ENCODE results near the gene NRP1. TPM values are rescaled to one million over a fixed set of nuclear protein-coding genes. Genes with fewer than 3 reads are reported as not detected.

The NRP1 gene
- total RNA-seq, 4 donors from 2014 or later: 47.1 to 286 (median 111) TPM

DNA sequence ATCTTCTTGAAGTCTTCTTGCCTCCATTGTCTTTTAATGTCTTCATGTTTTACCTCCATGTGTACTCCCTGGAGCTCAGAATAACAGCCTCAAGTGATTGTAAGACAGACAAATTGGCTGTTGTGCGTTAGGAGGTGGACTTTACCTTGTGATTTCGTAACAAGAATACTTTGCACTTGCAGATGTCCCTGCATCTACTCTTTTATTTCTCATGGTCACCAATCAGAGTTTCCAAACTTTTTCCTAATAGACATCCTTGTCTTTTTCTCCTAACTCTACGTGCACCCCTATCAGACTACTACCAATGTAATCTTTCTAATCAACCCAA lies 172.3 kb downstream of the NRP1 start:
- no peaks in the 10 kb centered on the region for H3K9me3 ChIP-seq
- H3K4me3 ChIP-seq: no peak overlapping the region
- no peaks in the 10 kb centered on the region for H3K4me1 ChIP-seq
- DNase-seq: no peak
- no peaks in the 10 kb centered on the region for H3K36me3 ChIP-seq
- intact Hi-C loops (cut with DNase I; ENCODE audit: low total_unique reads): no loop called here
- H3K27ac ChIP-seq: no peak overlapping the region
- no peaks in the 10 kb centered on the region for H3K27me3 ChIP-seq
- TF ChIP-seq, protein P1, sequence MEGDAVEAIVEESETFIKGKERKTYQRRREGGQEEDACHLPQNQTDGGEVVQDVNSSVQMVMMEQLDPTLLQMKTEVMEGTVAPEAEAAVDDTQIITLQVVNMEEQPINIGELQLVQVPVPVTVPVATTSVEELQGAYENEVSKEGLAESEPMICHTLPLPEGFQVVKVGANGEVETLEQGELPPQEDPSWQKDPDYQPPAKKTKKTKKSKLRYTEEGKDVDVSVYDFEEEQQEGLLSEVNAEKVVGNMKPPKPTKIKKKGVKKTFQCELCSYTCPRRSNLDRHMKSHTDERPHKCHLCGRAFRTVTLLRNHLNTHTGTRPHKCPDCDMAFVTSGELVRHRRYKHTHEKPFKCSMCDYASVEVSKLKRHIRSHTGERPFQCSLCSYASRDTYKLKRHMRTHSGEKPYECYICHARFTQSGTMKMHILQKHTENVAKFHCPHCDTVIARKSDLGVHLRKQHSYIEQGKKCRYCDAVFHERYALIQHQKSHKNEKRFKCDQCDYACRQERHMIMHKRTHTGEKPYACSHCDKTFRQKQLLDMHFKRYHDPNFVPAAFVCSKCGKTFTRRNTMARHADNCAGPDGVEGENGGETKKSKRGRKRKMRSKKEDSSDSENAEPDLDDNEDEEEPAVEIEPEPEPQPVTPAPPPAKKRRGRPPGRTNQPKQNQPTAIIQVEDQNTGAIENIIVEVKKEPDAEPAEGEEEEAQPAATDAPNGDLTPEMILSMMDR (IDR thresholded peaks at IDR 0.05): no peak
- no peak for TF ChIP-seq POLR2A (IDR thresholded peaks at IDR 0.05)

DNA sequence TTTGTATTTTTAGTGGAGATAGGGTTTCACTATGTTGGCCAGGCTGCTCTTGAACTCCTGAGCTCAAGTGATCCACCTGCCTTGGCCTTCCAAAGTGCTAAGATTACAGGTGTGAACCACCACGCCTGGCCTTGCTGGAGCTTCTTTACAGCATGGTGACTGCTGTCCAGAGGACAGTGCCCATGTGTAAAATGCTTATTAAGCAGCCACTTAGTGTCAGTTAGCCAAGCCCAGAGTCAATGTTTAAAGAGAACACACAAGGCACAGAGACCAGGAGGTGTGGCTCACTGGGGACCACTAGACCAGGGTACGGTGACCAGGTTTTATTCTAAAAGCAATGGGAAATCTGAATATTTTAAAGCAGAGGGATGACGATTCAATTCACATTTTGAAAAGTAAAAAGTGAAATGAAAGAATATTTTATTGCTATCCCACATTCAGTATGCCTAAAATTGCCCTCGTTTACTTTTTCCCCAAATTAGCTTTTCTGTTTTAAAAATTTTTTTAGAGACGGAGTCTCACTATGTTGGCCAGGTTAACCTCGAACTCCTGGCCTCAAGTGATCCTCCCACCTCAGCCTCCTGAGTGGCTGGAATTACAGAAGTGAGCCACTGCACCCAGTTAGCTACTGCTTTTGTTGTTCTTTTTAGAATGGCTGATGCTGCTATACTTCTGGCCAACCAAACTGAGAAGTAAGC lies 172.8 kb downstream of the NRP1 start:
- no peak overlapping the region for H3K4me3 ChIP-seq
- intact Hi-C loops (cut with DNase I; ENCODE audit: low total_unique reads): no loop called here
- no peak for DNase-seq
- no peaks in the 10 kb centered on the region for H3K9me3 ChIP-seq
- no peaks in the 10 kb centered on the region for H3K4me1 ChIP-seq
- H3K27me3 ChIP-seq: no peaks in the 10 kb centered on the region
- TF ChIP-seq POLR2A (IDR thresholded peaks at IDR 0.05): no peak
- TF ChIP-seq, protein P1 (IDR thresholded peaks at IDR 0.05): no peak
- no peak overlapping the region for H3K27ac ChIP-seq
- no peaks in the 10 kb centered on the region for H3K36me3 ChIP-seq

DNA sequence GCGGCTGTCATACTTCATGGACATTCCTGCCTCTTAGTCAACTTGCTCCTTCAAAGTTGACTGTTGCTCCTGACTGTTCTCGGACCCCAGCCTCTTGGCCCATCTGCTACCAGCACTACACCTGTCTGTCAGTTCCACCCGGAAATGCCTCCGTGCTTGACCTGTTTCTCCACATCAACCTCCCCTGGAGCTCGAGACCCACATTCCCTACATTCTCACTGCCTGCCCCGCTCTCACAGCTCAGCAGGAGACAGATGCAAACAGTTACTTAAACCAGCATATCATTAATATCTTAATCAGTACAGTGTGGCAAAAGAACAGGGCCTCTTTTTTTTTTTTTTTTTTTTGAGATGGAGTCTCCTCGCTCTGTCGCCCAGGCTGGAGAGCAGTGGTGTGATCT lies 174.3 kb downstream of the NRP1 start:
- Histone ChIP-seq H3K36me3 (no peaks in the 10 kb centered on the region), H3K27ac (no peak overlapping the region), H3K27me3 (no peaks in the 10 kb centered on the region), H3K4me1 (no peaks in the 10 kb centered on the region), H3K4me3 (no peak overlapping the region), H3K9me3 (no peaks in the 10 kb centered on the region)
- no peak for DNase-seq
- no peak for TF ChIP-seq POLR2A (IDR thresholded peaks at IDR 0.05)
- TF ChIP-seq, protein P1 (IDR thresholded peaks at IDR 0.05): no peak
- intact Hi-C loops (cut with DNase I; ENCODE audit: low total_unique reads): no loop called here

DNA sequence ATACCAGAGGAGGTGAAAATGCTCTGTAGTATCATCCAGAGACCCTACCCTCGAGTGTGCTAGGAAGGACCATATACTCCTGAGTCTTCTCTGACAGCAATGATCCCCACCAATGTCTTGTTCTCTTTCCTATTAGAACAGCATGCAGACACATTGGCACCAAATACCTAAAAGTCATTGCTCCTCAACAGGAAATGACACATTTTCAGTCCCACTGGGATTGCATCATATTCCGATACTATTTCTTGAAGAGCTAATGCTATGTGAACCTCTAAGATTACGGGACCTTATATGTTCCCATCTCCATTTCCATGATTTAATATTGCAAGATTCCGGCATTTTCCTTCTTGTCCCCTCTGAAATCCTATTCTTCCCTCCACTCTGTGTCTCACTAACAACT lies 177.4 kb downstream of the NRP1 start:
- H3K4me1 ChIP-seq: no peaks in the 10 kb centered on the region
- H3K27ac ChIP-seq: no peak overlapping the region
- no peak for DNase-seq
- H3K9me3 ChIP-seq: no peaks in the 10 kb centered on the region
- H3K36me3 ChIP-seq: no peaks in the 10 kb centered on the region
- intact Hi-C loops (cut with DNase I; ENCODE audit: low total_unique reads): no loop called here
- no peak overlapping the region for H3K4me3 ChIP-seq
- H3K27me3 ChIP-seq: no peaks in the 10 kb centered on the region
- no peak for TF ChIP-seq POLR2A (IDR thresholded peaks at IDR 0.05)
- TF ChIP-seq, protein P1 (IDR thresholded peaks at IDR 0.05): no peak

DNA sequence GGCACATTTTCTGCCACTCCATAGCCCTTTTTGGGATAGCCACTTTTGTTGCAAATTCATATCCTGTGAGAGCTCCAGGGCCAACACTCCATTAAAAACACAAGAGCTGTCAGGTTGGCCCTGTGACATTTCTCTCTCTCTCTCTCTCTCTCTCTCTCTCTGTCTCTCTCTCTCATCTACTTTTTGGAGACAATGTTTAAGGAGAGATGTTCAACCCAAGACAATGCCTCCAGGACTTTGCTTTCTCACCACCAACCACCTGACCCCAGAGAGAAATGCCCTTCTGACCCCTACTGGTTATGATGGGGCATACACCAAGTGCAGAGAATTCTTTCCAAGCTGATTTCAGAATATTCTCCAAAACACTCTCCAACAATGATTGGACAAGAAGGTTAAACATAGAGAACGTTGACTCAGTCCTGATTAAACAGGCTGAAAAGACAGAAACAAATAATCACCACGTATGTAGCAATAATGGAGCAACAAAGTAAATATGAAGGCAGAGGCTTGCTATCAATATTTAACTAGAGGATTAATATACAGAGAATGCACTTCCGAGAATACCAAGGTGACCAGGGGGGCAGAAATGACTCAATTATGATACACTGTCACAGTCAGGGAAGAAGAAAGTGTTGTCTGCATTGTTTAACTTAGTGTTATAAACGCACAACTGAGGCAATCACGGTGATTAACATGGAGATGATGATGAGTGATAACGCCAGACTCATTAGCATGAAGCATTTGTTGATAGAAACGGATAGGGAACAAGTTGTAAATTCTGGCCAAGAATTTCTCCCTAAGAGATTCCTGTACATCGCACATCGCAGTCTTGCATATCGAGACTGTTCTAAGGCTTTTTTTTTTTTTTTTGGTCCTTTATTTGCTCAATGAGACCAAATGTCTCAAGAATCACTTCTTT lies 178.5 kb downstream of the NRP1 start:
- no peaks in the 10 kb centered on the region for H3K4me1 ChIP-seq
- TF ChIP-seq, protein P1 (IDR thresholded peaks at IDR 0.05): no peak
- TF ChIP-seq POLR2A (IDR thresholded peaks at IDR 0.05): no peak
- intact Hi-C loops (cut with DNase I; ENCODE audit: low total_unique reads): no loop called here
- no peak for DNase-seq
- H3K36me3 ChIP-seq: no peaks in the 10 kb centered on the region
- H3K27ac ChIP-seq: no peak overlapping the region
- no peaks in the 10 kb centered on the region for H3K27me3 ChIP-seq
- H3K9me3 ChIP-seq: no peaks in the 10 kb centered on the region
- H3K4me3 ChIP-seq: no peak overlapping the region
